HG03039 (cell line): ENCODE data around the gene GBX2.
"Not testable (repeated sequence)": the region's sequence is repeated elsewhere in the genome, so short reads cannot be mapped to it uniquely, and the experiment has no call there.

Experiments used
- ATAC-seq: cut with Tn5 transposase; IDR thresholded peaks from one replicate; pipeline ENCODE4 v1.9.1; 2021; ENCODE audit warnings: mild to moderate bottlenecking, moderate library complexity; ENCODE audit not compliant: unreplicated experiment

GBX2 gene

DNA sequence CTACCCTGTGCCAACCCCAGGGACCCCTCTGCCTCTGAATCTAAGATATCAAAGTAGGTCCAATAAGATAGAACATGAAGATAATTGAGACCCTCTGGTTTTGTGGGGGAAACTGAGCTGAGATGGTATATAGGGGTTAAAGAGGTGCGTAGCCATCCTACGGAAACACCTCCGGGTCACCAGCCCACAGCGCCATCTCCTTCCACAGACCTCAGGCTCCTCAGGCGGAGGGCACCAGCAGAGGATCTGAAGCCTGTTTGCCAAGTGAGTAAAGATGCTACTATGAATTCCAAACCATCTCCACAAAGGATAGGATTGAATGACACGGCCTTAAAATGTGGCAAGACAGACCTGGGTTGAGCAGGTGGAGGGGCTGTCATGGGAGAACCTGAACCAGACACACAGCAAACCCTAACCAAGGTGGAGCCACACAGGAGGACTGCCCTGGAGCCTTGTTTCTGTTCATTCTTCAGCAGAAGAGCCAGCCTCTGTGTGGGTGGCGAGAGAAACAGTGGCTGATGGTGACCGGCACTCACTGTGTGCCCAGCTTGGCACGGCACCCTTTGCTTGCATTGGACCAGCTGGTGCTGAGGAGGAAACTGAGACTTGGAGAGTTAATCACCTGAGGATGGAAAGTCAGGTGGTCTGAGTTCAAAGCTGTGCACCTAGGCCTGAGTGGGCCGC lies 10.2 kb downstream of the GBX2 start:
- ATAC-seq: no peak

GRCh38 chr2:236157366-236157765 lies 10.8 kb downstream of the GBX2 start:
- no peak for ATAC-seq

DNA sequence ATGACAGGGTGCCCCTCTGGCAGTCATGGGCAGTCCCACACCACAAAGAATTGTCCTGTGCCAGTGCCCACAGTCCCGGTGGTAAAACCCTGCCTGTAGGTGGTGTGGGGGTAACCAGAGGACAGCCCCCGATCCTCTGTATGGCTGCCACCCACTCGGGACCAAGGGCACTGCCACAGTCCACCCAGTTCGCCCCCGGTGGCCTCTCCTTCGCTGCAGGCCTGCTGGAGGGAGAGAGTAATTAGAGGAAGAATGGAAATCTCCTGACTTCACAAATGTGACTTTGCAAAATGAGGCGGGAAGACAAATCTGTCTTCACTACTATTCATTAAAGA lies 11.4 kb downstream of the GBX2 start:
- ATAC-seq: no peak

- ATAC-seq: no peak
These were observed 11.9 kb downstream of the GBX2 start for GRCh38 chr2:236156095-236156859.

DNA sequence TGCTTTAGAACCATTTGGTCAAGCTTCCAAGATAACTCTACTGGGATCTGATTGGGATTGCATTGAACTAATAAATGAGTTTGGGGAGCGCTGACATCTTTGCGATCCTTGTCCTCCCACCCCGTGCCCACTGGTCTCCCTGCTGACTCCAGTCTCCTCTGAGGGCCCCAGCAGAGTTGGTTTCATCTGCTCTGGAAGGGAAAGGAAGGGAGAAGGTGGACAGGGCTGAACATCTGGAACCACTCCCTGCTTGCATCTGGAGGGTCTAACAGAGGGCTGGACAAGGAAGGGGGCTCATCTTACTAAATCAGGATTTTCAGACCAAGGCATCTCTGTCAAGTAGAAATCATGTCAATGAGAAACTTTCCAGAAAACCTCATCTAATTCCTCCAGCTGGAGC lies 12.8 kb downstream of the GBX2 start:
- no peak for ATAC-seq

DNA sequence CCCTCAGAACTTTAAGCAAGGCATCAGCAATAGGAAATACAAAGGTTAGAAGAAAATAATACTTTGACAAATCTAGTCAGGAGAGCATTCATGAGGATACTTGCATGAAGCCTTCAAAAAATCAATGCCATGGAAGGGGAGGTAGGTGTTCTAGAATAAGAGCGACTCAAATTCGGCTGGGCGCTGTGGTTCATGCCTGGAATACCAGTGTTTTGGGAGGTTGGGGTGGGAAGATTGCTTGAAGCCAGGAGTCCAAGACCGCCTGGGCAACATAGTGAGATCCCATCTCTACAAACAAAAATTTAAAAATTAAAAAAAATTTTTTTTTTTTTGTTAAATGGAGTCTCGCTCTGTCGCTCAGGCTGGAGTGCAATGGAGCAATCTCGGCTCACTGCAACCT lies 21.8 kb downstream of the GBX2 start:
- no peak for ATAC-seq

GRCh38 chr2:236143811-236144210 lies 24.4 kb downstream of the GBX2 start:
- no peak for ATAC-seq

- not testable (repeated sequence) for ATAC-seq
These were observed 26.6 kb downstream of the GBX2 start for GRCh38 chr2:236141616-236142015.

- no peak for ATAC-seq
These were observed 31.1 kb downstream of the GBX2 start for GRCh38 chr2:236137066-236137465.

DNA sequence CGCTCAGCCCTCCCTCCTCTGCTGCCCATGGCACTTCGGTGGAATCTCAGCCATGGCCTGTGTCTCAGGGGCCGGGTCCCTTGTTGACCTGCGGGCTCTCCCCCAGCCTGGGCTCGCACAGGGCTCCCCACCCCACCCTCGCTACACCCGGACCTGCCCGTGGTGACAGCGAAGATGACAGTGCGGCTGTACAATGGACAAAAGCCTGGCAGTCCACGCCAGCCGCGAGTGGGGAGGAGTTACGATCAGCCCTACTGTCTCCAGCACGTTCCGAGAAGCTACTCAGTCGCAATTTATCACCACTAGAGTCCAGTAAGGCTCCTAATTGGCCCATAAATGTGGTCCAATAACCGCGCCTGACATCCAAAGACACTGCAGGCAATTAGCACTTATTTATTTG lies 31.6 kb downstream of the GBX2 start:
- no peak for ATAC-seq

- no peak for ATAC-seq
These were observed 34.7 kb downstream of the GBX2 start for GRCh38 chr2:236133410-236134012.

DNA sequence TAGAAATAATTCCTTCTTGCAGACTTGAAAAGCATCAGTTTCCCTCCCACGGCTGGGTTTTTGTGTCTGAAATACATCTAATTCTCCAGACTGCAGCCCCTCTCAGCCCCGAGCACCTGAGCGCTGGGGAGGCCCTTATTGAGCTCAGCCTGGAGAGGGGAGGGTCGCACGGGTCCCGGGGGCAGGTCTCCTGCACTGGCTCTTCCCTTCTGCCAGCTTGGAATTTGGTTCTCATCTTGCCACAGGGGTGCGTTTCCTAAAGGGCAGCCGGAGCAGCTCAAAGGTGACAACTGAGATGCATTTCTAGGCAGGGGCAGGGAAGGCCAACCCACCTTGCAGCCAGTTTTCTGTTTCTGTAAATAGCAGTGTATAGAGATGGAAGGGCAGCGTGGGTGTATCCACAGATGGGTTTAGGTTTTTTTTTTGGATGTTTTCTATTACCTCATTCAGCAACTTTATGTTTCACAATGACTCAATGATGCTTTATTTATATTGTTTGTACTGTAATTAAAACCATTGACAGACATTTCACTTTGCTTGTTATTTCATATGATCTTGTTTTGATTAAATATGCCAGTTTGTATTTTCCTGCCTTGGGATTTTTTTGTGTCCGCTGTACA lies 37.0 kb downstream of the GBX2 start:
- no peak for ATAC-seq

GRCh38 chr2:236130349-236130998 lies 37.7 kb downstream of the GBX2 start:
- no peak for ATAC-seq

- no peak for ATAC-seq
These were observed 38.3 kb downstream of the GBX2 start for GRCh38 chr2:236129935-236130334.

DNA sequence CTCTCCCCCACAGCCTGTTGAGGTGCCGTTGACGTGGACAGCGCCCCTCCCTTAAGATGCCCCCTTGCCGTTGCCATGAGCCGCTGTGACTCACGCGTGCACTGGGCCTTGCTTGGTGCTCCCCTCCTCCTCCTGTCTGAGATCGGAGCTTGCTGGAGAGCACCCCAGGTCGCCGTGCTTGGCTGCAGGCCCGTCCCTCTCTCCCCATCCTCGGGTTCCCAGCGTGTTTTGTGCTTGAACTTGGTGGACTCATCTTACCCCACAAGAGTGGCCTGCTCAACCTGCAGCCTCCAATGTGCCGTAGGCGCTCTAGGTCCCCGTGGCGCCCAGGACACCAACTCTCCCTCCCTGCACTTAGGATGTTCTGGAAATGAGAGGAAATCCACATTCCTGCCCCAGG lies 39.9 kb downstream of the GBX2 start:
- ATAC-seq: no peak

GRCh38 chr2:236127010-236127409 lies 41.2 kb downstream of the GBX2 start:
- no peak for ATAC-seq

DNA sequence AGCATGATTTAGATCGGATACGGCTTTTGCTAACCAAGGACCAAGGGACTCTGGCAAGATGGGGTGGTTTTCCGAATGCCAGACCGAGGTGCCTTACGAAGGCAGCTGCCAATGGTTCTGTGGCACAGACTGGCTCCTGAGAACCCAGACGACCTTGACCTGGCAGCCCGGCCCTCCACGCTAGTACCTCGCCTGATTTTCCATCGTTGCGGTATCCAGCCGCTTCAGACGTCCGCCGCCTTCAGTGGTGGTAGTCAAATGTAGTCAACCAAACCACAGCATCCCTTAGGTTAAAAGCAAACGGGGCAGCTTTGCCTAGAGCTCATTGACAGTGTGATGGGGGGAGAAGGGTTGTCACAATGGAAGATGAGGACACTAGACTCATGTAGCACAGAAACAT lies 42.6 kb downstream of the GBX2 start:
- ATAC-seq: no peak

- ATAC-seq: no peak
These were observed 43.8 kb downstream of the GBX2 start for GRCh38 chr2:236124182-236124893.

DNA sequence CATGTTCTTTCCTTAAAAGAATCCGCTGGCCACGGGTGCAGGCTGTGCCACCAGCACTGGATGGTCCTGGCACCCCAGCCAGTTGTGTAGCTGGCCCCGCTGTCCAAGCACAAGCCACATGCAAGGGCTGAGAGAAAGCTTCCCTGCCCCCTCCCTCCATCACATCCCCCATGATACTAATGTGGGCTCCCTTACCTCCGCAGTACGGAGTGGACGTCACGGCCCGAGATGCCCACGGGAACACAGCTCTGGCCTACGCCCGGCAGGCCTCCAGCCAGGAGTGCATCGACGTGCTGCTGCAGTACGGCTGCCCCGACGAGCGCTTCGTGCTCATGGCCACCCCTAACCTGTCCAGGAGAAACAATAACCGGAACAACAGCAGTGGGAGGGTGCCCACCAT lies 44.5 kb downstream of the GBX2 start:
- ATAC-seq: no peak

DNA sequence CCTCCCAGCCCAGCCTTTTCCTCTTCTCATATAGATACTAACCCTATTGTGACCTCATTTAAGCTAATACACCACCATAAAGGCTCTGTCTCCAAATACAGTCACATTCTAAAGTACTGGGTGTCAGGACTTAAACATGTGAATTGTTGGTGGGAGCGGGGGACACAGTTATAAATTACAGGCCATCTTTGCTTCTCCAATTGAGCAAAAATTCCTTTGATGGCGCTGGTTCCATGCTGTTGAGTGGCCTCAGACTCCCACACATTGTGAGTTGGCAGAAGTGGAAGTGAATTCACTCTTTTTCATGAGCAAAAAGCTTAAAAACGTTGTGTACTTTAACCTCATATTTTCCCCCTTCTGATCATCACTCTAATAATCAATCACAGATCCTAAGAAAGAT lies 46.0 kb downstream of the GBX2 start:
- ATAC-seq: no peak

DNA sequence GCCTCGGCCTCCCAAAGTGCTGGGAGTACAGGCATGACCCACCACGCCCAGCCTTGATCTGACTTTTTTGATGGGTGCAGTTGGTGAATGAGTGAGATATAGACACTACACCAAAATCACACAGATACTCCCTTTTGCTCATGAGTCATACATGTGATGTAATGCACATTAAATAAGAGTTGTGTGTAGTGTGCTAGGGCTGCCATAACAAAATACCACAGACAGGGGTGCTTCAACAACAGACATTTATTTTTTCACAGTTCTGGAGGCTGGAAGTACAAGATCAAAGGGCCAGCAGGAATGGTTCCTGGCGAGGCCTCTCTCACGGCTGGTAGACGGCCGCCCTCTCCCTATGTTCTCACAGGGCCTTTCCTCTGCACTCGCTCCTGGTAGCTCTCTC lies 46.6 kb downstream of the GBX2 start:
- ATAC-seq: no peak
